HG02610 (cell line): Measurements from ENCODE around the gene FBXL14.

Source experiments
- ATAC-seq: cut with Tn5 transposase; IDR thresholded peaks from one replicate; pipeline ENCODE4 v1.9.1; 2021; ENCODE audit warnings: mild to moderate bottlenecking, moderate library complexity; ENCODE audit not compliant: unreplicated experiment

Gene FBXL14

DNA sequence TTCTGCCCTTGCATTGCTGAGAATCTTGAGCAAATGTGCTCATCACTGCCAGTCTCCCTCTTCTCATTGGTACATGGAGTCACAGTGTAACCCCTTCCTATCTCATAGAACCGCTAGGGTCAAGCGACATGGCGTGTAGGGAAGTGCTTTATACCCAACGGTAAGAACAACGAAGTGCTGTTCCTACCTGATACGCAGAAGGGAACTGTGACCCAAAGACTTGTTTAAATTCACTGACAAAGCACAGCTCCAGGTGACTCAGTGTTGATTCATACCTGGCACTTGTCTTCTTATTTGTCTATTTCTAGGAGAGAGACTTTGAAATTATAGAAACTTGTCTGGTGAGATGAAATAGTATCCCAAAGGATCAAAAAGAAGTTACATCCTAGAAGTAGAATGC, 53.7 kb downstream of the FBXL14 start:
- no peak for ATAC-seq

- no peak for ATAC-seq
These were observed 55.2 kb downstream of the FBXL14 start for GRCh38 chr12:1539135-1539534.

DNA sequence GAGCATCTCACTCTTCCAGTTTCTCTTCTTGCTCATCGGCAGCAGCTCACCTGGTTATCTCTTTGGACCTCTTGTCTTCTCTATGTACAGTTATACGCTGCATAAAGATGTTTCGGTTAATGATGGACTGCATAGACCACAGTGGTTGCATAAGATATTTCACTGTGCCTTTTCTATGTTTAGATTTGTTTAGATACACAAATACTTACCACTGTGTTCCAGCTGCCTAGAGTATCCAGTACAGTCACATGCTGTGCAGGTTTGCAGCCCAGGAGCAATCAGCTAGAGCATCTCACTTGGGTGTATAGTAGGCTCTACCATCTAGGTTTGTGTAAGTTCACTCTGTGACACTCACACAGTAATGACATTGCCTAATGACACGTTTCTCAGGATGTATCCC, 57.6 kb downstream of the FBXL14 start:
- ATAC-seq = no peak

GRCh38 chr12:1534748-1535147, 59.6 kb downstream of the FBXL14 start:
- peak; percentile 27 for ATAC-seq

- ATAC-seq = peak; percentile 62
These were observed 60.6 kb downstream of the FBXL14 start for GRCh38 chr12:1533602-1534304.

GRCh38 chr12:1533205-1533601, 61.2 kb downstream of the FBXL14 start:
- ATAC-seq = no peak

GRCh38 chr12:1532375-1533165, 61.8 kb downstream of the FBXL14 start:
- no peak for ATAC-seq

GRCh38 chr12:1531654-1532374, 62.6 kb downstream of the FBXL14 start:
- ATAC-seq = no peak

GRCh38 chr12:1531153-1531653, 63.2 kb downstream of the FBXL14 start:
- ATAC-seq = no peak

DNA sequence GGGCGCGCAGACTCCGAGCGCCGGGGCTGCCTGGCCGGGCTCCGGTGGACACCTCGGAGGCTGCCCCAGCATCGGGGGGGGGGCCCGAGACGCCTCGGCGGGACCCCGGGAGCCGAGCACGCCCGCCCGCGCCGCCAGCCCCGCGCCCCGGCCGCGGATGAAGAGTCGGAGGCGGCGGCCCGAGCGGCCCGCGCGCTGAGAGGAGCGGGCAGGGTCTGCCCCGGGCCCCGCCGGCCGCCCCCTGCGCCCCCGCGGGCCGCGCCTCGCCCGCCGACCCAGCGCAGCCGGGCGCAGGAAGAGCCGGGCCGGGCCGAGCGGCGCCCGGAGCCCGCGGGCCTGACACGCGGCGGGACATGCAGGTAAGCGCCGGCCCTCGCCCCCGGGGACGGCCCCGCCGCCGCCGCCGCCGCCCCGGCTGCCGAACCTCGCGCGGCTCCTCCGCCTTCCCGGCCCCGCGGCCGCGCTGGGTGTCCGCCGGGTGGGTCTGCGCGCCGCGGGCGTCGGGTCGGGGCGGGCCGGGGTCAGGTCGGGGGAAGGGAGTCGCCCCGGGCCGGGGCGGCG, 63.7 kb downstream of the FBXL14 start:
- ATAC-seq = no peak

GRCh38 chr12:1529862-1530591, 64.4 kb downstream of the FBXL14 start:
- ATAC-seq = no peak

DNA sequence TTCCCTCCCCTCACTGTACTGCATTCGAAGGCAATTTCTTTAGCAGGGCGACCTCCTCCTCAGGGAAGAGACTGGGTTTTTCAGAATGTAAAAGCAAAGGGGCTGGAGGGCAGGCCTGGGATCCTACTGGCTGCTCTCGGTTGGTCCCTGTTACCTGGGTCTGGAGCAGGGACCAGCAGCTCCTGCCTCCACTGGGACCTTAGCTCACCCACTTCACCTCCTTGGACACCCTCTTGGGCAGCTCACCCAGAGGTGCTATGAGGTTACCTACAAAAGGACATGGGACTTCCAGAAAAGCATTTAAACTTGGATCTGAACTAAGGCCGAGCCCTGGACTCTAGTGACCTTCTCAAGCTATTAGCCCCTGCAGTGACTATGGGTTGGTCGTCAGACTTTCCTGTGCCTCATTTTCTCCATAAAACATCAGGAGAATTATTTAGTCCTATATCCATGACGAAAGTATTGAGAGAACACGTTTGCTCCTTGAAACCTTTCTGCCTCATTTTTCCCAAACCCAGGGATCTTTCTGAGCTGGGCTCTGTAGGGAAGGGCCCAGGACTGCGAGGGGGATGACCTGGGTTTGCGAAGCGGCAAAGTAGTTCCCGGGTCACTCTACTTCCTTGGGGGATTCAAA, 65.0 kb downstream of the FBXL14 start:
- no peak for ATAC-seq

- no peak for ATAC-seq
These were observed 65.6 kb downstream of the FBXL14 start for GRCh38 chr12:1528791-1529190.

DNA sequence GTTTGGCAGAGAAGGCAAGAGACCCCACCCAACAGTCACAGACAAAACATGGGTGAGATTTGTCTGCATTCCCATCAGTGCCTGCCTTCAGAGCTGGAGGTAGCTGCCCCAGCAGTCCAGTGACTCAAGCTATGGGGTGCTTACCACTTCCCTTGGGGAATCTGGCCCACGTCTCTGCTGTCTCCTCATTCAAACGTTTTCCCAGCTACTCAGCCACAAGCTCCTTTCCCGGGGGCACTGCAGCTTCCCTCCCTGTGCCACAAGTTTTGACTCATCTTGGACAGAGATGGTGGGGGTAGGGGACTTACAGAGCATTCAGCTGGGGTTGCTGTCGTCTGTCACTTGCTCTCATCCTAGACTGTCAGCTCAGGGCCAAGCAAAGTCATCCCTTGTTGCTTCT, 66.6 kb downstream of the FBXL14 start:
- ATAC-seq = no peak

GRCh38 chr12:1525858-1526257, 68.5 kb downstream of the FBXL14 start:
- ATAC-seq = no peak

- no peak for ATAC-seq
These were observed 70.8 kb downstream of the FBXL14 start for GRCh38 chr12:1523558-1524050.

- ATAC-seq = no peak
These were observed 71.3 kb downstream of the FBXL14 start for GRCh38 chr12:1523046-1523445.

- ATAC-seq = no peak
These were observed 74.7 kb downstream of the FBXL14 start for GRCh38 chr12:1519642-1520041.

GRCh38 chr12:1518591-1519516, 75.5 kb downstream of the FBXL14 start:
- no peak for ATAC-seq
